Muscle layer of duodenum (tissue), 2 donors: ENCODE measurements around the gene SIGMAR1.
"Not testable (repeated sequence)": the region's sequence is repeated elsewhere in the genome, so short reads cannot be mapped to it uniquely, and the experiment has no call there.

Experiments used
- H3K27ac ChIP-seq: one replicate; pipeline ENCODE4 v1.7.0; 2013; ENCODE audit warnings: mild to moderate bottlenecking, low read length
- H3K27me3 ChIP-seq: one replicate; pipeline ENCODE4 v1.7.0; 2013; ENCODE audit warnings: low read depth, mild to moderate bottlenecking, control low read depth, low read length
- H3K36me3 ChIP-seq, 2 donors: one replicate each; pipeline ENCODE4 v1.7.0; 2013; ENCODE audit warnings: low read length in 2 of 2, control low read depth in 1 of 2, mild to moderate bottlenecking in 1 of 2; ENCODE audit not compliant: insufficient read depth in 2 of 2, control insufficient read depth in 1 of 2
- H3K4me1 ChIP-seq, 2 donors: one replicate each; pipeline ENCODE4 v1.7.0; 2013; ENCODE audit warnings: low read length in 2 of 2, mild to moderate bottlenecking in 2 of 2, control low read depth in 1 of 2, moderate library complexity in 1 of 2; ENCODE audit not compliant: insufficient read depth in 2 of 2, control insufficient read depth in 1 of 2
- H3K4me3 ChIP-seq, 2 donors: one replicate each; pipeline ENCODE4 v1.7.0; 2013; ENCODE audit warnings: low read length in 2 of 2, low read depth in 1 of 2, mild to moderate bottlenecking in 1 of 2
- H3K9me3 ChIP-seq, 2 donors: one replicate each; pipeline ENCODE4 v1.7.0; 2013; ENCODE audit warnings: low read length in 2 of 2, control low read depth in 1 of 2, mild to moderate bottlenecking in 1 of 2; ENCODE audit not compliant: control insufficient read depth in 1 of 2
- donor health status: healthy.

The SIGMAR1 gene

GRCh38 chr9:34642679-34643078 lies 5.1 kb upstream of the SIGMAR1 start:
- no peak overlapping the region for H3K27ac ChIP-seq
- H3K36me3 ChIP-seq = no peaks in the 10 kb centered on the region
- no peaks in the 10 kb centered on the region for H3K9me3 ChIP-seq
- H3K4me3 ChIP-seq = no peak overlapping the region
- H3K4me1 ChIP-seq = peaks cover 5 to 19% of the 10 kb centered on the region in 2 donors
- H3K27me3 ChIP-seq = no peaks in the 10 kb centered on the region

- H3K36me3 ChIP-seq, H3K9me3 ChIP-seq, H3K27ac ChIP-seq, H3K4me3 ChIP-seq, H3K27me3 ChIP-seq: not testable (repeated sequence)
- peaks cover 5 to 22% of the 10 kb centered on the region in 2 donors for H3K4me1 ChIP-seq
These were observed 1.7 kb upstream of the SIGMAR1 start for GRCh38 chr9:34639322-34639721.

- Histone ChIP-seq H3K4me1 (peaks cover 5 to 22% of the 10 kb centered on the region in 2 donors), H3K36me3 (peaks cover 6 to 10% of the 10 kb centered on the region in 2 donors), H3K27ac (peak overlapping the region; percentile 78), H3K4me3 (peak overlapping the region; percentile 63 to 90), H3K9me3 (no peaks in the 10 kb centered on the region), H3K27me3 (no peaks in the 10 kb centered on the region)
These were observed 505 bp upstream of the SIGMAR1 start for GRCh38 chr9:34638138-34638445.

GRCh38 chr9:34636791-34637355 lies 714 bp downstream of the SIGMAR1 start:
- H3K4me3 ChIP-seq = peak overlapping the region; percentile 63 to 90
- H3K9me3 ChIP-seq = no peaks in the 10 kb centered on the region
- peaks cover 6 to 10% of the 10 kb centered on the region in 2 donors for H3K36me3 ChIP-seq
- no peaks in the 10 kb centered on the region for H3K27me3 ChIP-seq
- peaks cover 5 to 22% of the 10 kb centered on the region in 2 donors for H3K4me1 ChIP-seq
- peak overlapping the region; percentile 78 for H3K27ac ChIP-seq

GRCh38 chr9:34635556-34635955 lies 2.0 kb downstream of the SIGMAR1 start:
- Histone ChIP-seq H3K4me3 (no peak overlapping the region), H3K4me1 (peaks cover 5 to 22% of the 10 kb centered on the region in 2 donors), H3K27me3 (no peaks in the 10 kb centered on the region), H3K9me3 (no peaks in the 10 kb centered on the region), H3K27ac (no peak overlapping the region), H3K36me3 (peaks cover 6 to 10% of the 10 kb centered on the region in 2 donors)

- H3K27ac ChIP-seq = no peak overlapping the region
- H3K36me3 ChIP-seq = peaks cover 6 to 10% of the 10 kb centered on the region in 2 donors
- peaks cover under 1% of the 10 kb centered on the region for H3K27me3 ChIP-seq
- peaks cover 5 to 22% of the 10 kb centered on the region in 2 donors for H3K4me1 ChIP-seq
- no peaks in the 10 kb centered on the region for H3K9me3 ChIP-seq
- no peak overlapping the region for H3K4me3 ChIP-seq
These were observed 2.9 kb downstream of the SIGMAR1 start for GRCh38 chr9:34634551-34635248.

- H3K27me3 ChIP-seq = peaks cover 7% of the 10 kb centered on the region
- H3K9me3 ChIP-seq = no peaks in the 10 kb centered on the region
- H3K27ac ChIP-seq = no peak overlapping the region
- peaks cover 6 to 10% of the 10 kb centered on the region in 2 donors for H3K36me3 ChIP-seq
- no peak overlapping the region for H3K4me3 ChIP-seq
- H3K4me1 ChIP-seq = peaks cover 5 to 26% of the 10 kb centered on the region in 2 donors
These were observed 3.6 kb downstream of the SIGMAR1 start for GRCh38 chr9:34633851-34634550.

- peaks cover 9 to 28% of the 10 kb centered on the region in 2 donors for H3K4me1 ChIP-seq
- no peaks in the 10 kb centered on the region for H3K9me3 ChIP-seq
- peaks cover 13% of the 10 kb centered on the region for H3K27me3 ChIP-seq
- peaks cover 6 to 10% of the 10 kb centered on the region in 2 donors for H3K36me3 ChIP-seq
- no peak overlapping the region for H3K4me3 ChIP-seq
- no peak overlapping the region for H3K27ac ChIP-seq
These were observed 4.4 kb downstream of the SIGMAR1 start for GRCh38 chr9:34633166-34633565.

- Histone ChIP-seq H3K27me3 (peaks cover 39% of the 10 kb centered on the region), H3K27ac (no peak overlapping the region), H3K4me3 (no peak overlapping the region)
These were observed 7.0 kb downstream of the SIGMAR1 start for GRCh38 chr9:34630402-34631154.

GRCh38 chr9:34629491-34629808 lies 8.1 kb downstream of the SIGMAR1 start:
- Histone ChIP-seq H3K27ac (no peak overlapping the region), H3K4me1 (peaks cover 4 to 11% of the 10 kb centered on the region in 2 donors), H3K4me3 (peak overlapping the region in 1 of 2 donors; percentile 49), H3K9me3 (no peaks in the 10 kb centered on the region), H3K36me3 (no peaks in the 10 kb centered on the region), H3K27me3 (peaks cover 47% of the 10 kb centered on the region)

More at GRCh38 chr9:34630402-34631154, 7.0 kb downstream of the SIGMAR1 start:
- H3K36me3 ChIP-seq = peaks cover 6 to 10% of the 10 kb centered on the region in 2 donors
- H3K9me3 ChIP-seq = no peaks in the 10 kb centered on the region
- peaks cover 4 to 13% of the 10 kb centered on the region in 2 donors for H3K4me1 ChIP-seq
